LNCaP clone FGC (cell line): Measurements from ENCODE around the gene PHLPP1.
A peak's percentile ranks its signal among the peaks of the same experiment; 100 is the strongest.

Source experiments
- DNase-seq: peaks from one replicate; pipeline ENCODE4 v3.0.0-alpha.2; 2011; ENCODE audit warnings: low read depth
- H3K4me3 ChIP-seq: 2 replicates; pipeline ENCODE4 v1.5.1; 2011; ENCODE audit warnings: mild to moderate bottlenecking, low read depth, low read length, control low read depth
- CTCF ChIP-seq: IDR thresholded peaks from 2 replicates; pipeline ENCODE4 v1.5.1; 2012; ENCODE audit warnings: mild to moderate bottlenecking; ENCODE audit not compliant: control insufficient read depth, insufficient read depth; ENCODE audit errors: extremely low read depth

Gene PHLPP1

DNA sequence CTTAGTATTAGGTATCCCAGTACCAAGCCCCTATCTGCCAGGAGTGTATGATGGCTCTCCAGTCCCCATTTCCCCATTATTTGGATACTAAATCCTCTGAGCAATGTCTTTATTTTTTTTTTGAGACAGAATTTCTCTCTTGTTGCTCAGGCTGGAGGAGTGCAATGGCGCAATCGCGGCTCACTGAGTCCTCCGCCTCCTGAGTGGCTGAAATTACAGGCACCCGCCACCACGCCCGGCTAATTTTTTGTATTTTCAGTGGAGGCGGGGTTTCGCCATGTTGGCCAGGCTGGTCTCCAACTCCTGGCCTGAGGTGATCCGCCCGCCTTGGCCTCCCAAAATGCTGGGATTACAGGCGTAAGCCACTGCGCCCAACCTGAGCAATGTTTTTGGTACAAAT is 3.6 kb upstream of the PHLPP1 start:
- DNase-seq, result no peak
- no peak for TF ChIP-seq CTCF
- no peak overlapping the region for H3K4me3 ChIP-seq

GRCh38 chr18:62713651-62714247 is 1.6 kb upstream of the PHLPP1 start:
- DNase-seq, result no peak
- H3K4me3 ChIP-seq, result no peak overlapping the region

GRCh38 chr18:62714671-62715435 is 488 bp upstream of the PHLPP1 start:
- H3K4me3 ChIP-seq, result peak overlapping the region; percentile 58
- peak; percentile 100 for DNase-seq
- peak; percentile 83 for TF ChIP-seq CTCF

More at GRCh38 chr18:62713651-62714247, 1.6 kb upstream of the PHLPP1 start:
- no peak for TF ChIP-seq CTCF

- H3K4me3 ChIP-seq, result peak overlapping the region; percentile 58
- peak; percentile 22 for DNase-seq
- TF ChIP-seq CTCF, result no peak
These were observed 646 bp downstream of the PHLPP1 start for GRCh38 chr18:62715759-62716615.

- H3K4me3 ChIP-seq, result peak overlapping the region; percentile 51
- peak; percentile 13; the same call in 1 of the 2 replicates for TF ChIP-seq CTCF
- DNase-seq, result no peak
These were observed 1.4 kb downstream of the PHLPP1 start for GRCh38 chr18:62716619-62717168.

- TF ChIP-seq CTCF, result no peak
- peak overlapping the region; percentile 51 for H3K4me3 ChIP-seq
- peak; percentile 26 for DNase-seq
These were observed 2.0 kb downstream of the PHLPP1 start for GRCh38 chr18:62717169-62717924.
